Activated CD4-positive, alpha-beta T cell treated with anti-CD3 and anti-CD28 coated beads for 48 hours (primary cell): ENCODE measurements around the gene HEXIM2.

Experiments used
- DNase-seq: peaks from one replicate; pipeline ENCODE4 v3.0.0-alpha.2; 2020

Gene HEXIM2

GRCh38 chr17:45128989-45129388, 32.7 kb upstream of the HEXIM2 start:
- no peak for DNase-seq

GRCh38 chr17:45129426-45129939, 32.2 kb upstream of the HEXIM2 start:
- no peak for DNase-seq

DNA sequence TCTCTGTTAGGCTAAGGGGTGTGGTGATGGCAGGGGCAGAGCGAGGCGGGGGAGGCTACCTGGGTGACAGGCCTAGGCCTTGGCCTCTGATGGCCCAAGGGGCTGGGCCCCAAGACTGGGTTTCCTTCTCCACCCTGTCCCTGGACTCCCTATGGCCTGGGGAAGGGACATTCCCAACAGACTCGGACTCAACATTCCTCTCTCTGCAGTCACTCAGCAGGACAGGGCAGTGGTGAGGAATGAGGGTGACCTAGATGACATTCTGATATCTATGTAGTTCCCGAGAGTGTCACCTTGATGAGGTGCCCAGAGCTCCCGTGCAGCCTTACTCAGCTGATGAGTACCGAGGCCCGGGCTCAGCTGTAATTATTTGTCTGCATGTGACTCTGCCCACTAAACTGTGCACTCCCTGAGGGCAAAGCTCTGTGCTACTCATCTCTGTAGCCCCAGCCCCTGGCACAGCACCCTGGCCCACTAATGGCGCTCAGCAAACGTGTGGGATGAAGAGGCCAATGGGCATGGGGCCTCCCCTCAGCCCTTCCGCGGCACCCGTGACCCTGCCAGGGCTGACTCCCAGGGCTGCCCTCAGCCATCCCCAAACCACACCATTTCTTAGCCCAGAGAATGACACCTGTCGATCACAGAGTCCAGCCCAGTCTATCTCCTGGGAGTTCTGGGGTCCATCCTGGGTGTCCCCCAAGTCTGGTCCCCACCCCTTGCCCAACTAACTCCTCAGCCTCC, 31.6 kb upstream of the HEXIM2 start:
- DNase-seq = no peak

DNA sequence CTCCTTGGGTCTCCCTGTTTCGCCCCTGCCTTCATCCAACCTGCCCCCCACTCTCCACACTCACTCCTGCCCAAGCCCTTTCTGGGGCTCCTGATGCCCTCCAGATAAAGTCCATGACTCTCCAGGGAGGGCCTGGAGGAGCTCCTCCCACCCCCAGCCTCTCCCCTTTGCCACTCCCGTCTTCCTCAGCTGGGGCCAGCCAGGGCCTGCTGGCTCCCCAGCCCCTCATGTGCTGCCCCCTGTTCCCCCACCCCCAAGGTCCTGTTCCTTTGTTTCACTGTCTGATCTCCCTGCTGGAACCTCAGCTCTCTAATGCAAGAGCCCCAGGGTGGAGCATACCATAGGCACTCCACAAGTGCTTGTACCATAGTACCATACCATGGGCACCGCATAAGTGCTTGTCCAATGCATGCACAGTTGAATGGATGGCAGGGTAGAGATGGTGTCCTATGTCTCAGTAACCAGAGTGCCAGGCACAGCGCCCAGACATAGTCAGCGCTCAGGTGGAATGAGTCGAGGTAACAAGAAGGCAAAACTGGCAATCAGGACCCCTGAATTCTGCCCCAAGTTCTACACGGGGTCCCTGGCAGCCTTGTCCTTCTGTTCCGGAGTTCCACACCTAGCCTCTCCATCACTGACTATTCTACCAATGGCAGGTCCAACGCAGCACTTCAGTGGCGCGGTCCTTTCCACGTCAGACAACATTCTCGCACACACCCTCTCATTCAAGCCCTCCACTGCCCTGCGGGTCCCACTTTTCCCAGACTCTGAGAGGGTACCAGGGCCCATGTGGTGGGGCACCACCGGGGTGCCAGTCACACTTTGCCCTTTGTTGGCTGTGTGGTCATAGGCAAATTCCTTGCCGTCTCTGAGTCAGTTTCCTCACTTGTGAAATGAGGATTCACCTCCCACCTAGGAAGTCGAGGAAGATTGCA, 30.7 kb upstream of the HEXIM2 start:
- DNase-seq = no peak

GRCh38 chr17:45131616-45132319, 29.9 kb upstream of the HEXIM2 start:
- peak; percentile 66 for DNase-seq

DNA sequence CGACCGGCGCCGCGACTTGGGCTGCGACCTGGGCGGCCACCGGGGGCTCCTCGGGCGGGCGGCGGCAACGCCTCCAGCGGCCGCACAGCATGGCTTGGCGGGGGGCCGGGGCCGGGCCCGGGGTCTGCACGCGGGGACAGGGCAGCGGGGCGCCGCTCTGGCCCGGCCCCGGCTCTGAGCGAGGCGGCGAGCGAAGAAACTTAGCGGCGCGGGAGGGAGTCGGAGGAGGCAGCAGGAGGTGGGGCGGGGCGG, 29.4 kb upstream of the HEXIM2 start, which contains the start of gene PLCD3:
Gene PLCD3 (minus strand): TSS at position 196 of the 252 bp plus-strand sequence. CDS start 105 bp downstream, at position 91.
- no peak for DNase-seq

DNA sequence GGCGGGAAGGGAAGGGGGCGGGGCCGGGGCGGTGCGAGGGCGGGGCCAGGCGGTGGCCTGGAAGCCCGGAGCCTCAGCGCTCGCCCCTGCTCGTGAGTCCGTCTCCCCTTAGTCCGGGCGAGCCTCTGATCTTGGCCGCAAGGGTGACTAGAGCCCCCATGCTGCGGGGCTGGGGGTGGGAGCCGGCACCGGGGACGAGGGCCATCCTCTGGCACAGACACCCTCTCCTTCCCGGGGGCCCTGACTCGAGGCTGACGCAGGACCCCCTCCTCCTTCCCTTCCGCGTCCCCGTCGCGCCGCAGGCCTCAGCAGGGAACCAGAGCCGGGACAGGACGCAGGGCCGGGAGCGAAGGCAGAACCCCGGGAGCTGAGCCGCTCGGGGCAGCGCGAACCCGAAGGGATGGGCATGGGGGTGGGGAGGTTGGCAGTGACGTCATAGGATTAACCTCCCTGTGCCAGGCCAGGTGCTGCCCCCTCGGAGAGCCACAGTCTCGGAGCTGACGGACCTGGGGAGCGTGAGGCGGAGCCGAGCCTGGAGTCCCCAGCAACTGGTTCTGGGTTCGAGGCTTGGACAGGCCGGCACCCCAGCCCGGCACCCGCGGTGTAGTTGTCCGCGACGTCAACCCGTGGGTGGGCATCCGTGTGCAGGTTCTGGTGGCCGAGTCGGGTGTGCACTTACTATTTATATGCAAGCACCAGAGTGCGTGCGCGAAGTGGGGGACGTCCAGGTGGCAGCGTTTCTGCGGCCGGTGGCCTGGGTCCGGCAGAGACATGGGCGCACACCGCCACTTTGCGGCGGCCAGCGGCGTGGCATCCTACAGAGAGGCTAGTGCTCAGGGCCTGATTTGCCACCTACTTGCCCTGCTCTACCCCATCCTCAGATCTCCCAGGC, 28.9 kb upstream of the HEXIM2 start:
- DNase-seq = peak; percentile 72

DNA sequence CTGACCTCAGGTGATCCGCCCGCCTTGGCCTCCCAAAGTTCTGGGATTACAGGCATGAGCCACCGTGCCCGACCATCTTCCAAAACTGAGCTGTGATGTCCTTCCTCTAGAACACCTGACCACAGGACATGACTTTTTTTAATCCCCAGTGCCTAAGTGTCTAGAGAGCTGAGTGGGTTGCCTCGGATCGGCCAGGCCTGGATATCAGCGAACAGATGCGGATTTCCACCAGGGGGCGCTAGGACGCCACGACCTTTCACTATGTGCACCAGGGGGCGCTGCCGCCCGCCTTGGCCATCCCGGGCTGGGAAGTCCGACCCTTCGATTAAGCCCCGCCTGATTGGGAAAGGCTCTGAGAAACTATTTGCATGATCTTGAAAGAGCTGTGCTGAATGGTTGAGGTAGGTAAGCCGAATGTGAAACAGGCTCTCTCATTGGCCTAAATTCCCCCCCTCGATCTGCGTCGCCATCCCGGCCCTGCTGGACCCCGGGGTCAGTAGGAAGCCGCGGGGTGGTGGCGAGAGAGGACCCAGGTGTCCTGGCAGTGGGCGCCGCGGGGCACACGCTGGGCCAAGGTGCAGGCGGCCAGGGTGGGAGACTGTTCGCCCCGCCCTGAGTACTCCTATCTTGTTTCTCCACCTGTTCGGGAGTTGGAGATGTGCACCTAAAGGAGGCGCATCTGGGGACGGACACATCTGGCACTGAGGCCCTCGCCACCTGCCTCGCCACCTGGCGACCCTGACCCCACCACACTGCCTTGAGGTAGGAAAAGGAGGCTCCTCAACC, 26.3 kb upstream of the HEXIM2 start, which contains the start of gene ACBD4:
Gene ACBD4 (plus strand): TSS at position 496 of the 786 bp plus-strand sequence. CDS start 458 bp downstream, outside the sequence.
- DNase-seq = peak; percentile 97

DNA sequence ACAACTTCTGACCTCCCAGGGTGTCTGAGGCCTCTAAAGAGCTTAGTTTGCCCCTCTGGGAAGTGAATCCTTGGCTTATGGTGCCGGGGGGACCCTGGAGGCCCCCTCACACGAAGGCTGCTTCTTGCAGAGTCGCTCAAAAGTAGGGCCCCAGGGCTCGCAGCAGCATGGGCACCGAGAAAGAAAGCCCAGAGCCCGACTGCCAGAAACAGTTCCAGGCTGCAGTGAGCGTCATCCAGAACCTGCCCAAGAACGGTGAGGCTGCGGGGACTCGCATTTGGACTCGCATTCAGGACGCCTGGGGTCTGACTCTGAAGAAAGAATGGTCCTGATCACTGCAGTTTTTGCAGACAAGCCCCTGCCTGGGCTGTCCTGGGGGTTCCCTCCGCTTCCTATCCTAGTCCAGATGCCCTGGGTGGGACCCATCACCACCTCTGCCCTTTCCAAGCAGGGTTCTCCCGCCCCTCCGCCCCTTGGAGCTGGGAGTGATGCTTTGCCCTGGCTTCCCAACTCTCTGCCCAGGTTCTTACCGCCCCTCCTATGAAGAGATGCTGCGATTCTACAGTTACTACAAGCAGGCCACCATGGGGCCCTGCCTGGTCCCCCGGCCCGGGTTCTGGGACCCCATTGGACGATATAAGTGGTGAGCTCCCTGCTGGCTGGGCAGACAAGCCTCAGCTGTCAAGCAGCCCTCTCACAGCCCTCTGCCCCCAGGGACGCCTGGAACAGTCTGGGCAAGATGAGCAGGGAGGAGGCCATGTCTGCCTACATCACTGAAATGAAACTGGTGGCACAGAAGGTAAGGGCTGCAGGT, 25.5 kb upstream of the HEXIM2 start:
- peak; percentile 26 for DNase-seq

- DNase-seq = no peak
Observed at GRCh38 chr17:45136846-45137560, 24.7 kb upstream of the HEXIM2 start.

DNA sequence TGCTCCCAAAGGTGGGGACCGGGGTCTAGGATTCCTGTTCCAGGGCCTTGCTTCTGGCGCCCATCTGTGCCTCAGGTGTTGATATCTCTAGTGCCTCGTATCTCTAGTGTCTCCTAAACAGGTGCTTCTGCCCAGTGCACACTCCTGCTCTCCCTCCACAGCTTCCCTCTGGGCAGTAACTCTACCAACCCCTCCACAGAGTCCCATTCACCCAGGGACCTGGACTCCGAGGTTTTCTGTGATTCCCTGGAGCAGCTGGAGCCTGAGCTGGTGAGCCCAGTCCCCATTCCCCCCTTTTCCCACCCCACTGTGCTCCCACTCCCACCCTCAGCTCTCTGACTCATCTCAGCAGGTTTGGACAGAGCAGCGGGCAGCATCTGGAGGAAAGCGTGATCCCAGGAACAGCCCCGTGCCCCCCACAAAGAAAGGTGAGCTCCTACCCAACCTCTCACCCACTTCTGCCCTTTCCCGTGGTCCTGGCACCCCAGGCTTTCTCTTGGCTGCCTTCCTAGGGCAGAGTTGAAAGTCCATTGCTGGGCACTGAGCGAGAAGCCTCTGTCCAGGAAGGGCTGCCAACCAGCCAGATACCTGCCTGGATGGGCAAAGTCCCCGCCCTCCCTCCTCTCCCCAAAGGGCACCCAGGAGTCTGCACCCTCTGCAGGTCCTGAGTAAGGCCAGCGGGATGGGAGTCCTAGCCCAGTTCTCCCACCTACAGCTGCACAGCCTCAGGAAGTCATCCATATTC, 23.9 kb upstream of the HEXIM2 start:
- DNase-seq = no peak

- no peak for DNase-seq
Observed at GRCh38 chr17:45138911-45139532, 22.7 kb upstream of the HEXIM2 start.

DNA sequence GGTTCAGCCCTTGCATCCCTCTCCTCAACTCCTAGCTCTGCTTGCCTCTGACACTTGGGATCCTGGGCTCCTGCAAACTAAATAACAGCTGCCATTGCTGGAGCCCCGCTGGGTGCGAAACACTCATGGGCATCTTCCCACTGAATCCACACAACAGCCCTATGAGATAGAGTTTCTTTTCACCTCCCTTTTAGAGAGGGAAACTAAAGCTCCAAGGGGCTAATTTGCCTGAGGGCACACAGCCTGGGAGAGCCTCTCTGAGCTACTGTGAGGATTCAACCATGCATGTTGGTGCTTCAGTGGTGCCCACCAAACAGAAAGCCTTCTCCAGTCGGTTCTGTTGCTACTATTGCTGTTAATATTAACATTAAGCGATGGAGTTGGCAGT, 22.1 kb upstream of the HEXIM2 start:
- DNase-seq = no peak

- no peak for DNase-seq
Observed at GRCh38 chr17:45143094-45143670, 18.5 kb upstream of the HEXIM2 start.

- peak; percentile 43 for DNase-seq
Observed at GRCh38 chr17:45143767-45144198, 17.9 kb upstream of the HEXIM2 start.

DNA sequence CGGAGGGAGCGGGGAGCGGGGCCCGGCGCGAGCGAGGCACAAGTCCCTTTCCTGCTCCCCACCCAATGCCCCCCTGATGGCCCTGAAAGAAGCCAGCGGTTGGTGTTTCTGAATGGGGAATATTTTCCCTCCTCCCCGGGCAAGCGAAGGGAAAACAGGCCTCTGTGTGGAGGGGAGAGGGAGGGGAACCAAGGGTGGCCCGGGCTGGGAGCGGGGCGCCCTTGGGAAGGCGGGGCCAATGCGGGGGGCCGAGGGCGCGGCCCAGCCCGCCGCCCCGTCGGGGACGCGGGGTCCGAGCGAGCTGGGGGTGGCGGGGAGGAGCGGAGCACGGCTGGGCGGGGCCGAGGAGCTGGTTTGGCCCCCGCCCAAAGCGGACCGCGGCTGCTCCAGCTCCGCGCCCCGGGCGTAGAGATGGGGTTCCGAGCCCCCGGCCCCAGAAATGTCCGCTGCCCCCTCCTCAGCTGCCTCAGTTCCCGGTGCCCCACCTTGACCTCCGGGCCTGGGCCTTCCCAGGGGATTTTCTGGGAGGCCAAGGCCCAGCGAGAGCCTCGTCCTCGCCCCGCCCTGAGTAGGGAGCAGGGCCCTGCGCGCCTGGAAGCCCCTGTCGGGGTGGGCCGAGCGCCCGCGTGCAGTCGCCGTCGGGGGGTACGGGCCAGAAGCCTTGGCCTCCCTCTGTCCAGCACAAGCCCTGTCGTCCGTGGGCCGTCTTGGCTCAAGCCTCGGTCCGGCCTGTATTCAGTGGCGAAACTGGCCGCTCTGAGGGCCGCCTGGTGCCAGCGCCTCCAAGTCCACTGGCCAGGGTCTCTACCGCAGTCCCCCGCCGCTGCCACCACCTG, 17.3 kb upstream of the HEXIM2 start:
- peak; percentile 28 for DNase-seq

GRCh38 chr17:45145035-45145389, 16.7 kb upstream of the HEXIM2 start:
- no peak for DNase-seq
